Measurements from ENCODE around the gene FLYWCH2.

DNA sequence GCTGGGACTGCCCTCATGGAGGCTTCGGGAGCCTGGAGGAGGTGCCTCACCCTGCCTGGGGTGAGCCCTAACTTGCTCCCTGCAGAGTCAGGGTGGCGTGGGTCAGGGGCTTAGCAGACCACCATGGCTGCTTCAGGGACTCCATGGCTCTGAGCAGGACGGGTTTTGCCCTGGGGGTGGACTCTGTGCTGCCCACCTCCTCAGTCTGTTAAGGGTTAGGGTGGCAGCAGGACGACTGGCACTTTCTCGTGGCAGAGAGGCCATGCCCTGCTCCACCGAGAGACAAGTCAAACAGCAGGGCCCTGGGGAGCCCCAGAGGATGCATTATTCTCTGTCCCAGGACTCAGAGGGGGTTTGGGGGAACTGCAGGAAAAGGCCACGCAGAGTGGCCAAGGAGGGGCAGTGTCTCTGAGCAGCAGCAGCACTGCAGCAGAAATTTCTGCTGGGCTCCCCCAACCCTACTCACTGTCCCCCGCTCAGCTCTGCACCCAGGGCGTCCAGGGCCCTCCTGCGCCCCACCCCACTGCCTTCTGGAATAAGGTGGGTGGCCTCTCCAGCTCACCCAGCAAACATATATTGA lies 23.2 kb upstream of the FLYWCH2 start:
- TF ChIP-seq, protein P1, sequence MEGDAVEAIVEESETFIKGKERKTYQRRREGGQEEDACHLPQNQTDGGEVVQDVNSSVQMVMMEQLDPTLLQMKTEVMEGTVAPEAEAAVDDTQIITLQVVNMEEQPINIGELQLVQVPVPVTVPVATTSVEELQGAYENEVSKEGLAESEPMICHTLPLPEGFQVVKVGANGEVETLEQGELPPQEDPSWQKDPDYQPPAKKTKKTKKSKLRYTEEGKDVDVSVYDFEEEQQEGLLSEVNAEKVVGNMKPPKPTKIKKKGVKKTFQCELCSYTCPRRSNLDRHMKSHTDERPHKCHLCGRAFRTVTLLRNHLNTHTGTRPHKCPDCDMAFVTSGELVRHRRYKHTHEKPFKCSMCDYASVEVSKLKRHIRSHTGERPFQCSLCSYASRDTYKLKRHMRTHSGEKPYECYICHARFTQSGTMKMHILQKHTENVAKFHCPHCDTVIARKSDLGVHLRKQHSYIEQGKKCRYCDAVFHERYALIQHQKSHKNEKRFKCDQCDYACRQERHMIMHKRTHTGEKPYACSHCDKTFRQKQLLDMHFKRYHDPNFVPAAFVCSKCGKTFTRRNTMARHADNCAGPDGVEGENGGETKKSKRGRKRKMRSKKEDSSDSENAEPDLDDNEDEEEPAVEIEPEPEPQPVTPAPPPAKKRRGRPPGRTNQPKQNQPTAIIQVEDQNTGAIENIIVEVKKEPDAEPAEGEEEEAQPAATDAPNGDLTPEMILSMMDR (conservative IDR thresholded peaks at IDR 0.05; ENCODE audit: low read depth, low read length): no peak
- TF ChIP-seq EZH2 (IDR thresholded peaks at IDR 0.05; ENCODE audit: borderline replicate concordance, low read depth, low read length, poor library complexity, severe bottlenecking): no peak
